ENCODE data around the gene PKHD1.

DNA sequence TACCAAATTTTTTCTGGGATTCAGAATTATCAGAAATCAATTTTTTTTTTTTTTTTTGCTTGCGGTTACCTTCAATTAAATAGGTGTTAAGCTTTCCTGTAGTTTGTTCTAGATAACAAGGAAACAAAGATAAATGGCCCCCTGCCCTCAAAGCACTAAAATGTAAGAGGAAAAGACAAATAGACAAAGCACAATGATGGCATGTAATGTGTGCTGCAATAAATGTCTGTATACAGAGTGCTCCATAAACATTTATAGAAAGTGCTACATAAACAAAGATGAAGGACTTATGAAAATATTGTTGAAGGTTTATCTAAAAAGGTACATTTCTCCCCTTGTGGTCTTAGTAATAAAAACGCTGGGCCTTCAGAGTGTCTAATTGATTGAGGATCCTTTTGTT is 384.6 kb downstream of the PKHD1 start:
- TF ChIP-seq, protein P1, sequence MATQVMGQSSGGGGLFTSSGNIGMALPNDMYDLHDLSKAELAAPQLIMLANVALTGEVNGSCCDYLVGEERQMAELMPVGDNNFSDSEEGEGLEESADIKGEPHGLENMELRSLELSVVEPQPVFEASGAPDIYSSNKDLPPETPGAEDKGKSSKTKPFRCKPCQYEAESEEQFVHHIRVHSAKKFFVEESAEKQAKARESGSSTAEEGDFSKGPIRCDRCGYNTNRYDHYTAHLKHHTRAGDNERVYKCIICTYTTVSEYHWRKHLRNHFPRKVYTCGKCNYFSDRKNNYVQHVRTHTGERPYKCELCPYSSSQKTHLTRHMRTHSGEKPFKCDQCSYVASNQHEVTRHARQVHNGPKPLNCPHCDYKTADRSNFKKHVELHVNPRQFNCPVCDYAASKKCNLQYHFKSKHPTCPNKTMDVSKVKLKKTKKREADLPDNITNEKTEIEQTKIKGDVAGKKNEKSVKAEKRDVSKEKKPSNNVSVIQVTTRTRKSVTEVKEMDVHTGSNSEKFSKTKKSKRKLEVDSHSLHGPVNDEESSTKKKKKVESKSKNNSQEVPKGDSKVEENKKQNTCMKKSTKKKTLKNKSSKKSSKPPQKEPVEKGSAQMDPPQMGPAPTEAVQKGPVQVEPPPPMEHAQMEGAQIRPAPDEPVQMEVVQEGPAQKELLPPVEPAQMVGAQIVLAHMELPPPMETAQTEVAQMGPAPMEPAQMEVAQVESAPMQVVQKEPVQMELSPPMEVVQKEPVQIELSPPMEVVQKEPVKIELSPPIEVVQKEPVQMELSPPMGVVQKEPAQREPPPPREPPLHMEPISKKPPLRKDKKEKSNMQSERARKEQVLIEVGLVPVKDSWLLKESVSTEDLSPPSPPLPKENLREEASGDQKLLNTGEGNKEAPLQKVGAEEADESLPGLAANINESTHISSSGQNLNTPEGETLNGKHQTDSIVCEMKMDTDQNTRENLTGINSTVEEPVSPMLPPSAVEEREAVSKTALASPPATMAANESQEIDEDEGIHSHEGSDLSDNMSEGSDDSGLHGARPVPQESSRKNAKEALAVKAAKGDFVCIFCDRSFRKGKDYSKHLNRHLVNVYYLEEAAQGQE (IDR thresholded peaks at IDR 0.05; ENCODE audit: low read depth), result no peak
- TF ChIP-seq YY1 (IDR thresholded peaks at IDR 0.05; ENCODE audit: low read depth), result no peak
- TF ChIP-seq RAD21 (IDR thresholded peaks at IDR 0.05; ENCODE audit: low read depth), result no peak
- TF ChIP-seq NFIC (IDR thresholded peaks at IDR 0.05), result no peak
- TF ChIP-seq TAF1 (IDR thresholded peaks at IDR 0.05; ENCODE audit: low read depth), result no peak
- TF ChIP-seq EGR1 (IDR thresholded peaks at IDR 0.05), result no peak
- no peak for TF ChIP-seq TCF12 (IDR thresholded peaks at IDR 0.05; ENCODE audit: low read depth)
- TF ChIP-seq, protein P2, sequence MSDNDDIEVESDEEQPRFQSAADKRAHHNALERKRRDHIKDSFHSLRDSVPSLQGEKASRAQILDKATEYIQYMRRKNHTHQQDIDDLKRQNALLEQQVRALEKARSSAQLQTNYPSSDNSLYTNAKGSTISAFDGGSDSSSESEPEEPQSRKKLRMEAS (IDR thresholded peaks at IDR 0.05), result no peak
- no peak for TF ChIP-seq EP300 (IDR thresholded peaks at IDR 0.05; ENCODE audit: borderline replicate concordance)
- TF ChIP-seq CREB1 (IDR thresholded peaks at IDR 0.05; ENCODE audit: low read depth), result no peak
- TF ChIP-seq FOXM1 (IDR thresholded peaks at IDR 0.05; ENCODE audit: borderline replicate concordance, low read depth), result no peak

Measured in Ishikawa (cell line).